Germinal center (tissue), 1 donor: ENCODE measurements around the gene MFSD6.

Experiments used
- DNase-seq: peaks from one replicate; pipeline ENCODE4 v3.0.0; 2012; ENCODE audit warnings: mixed read lengths, low spot score

MFSD6 gene

GRCh38 chr2:190532581-190532980 is 124.4 kb downstream of the MFSD6 start:
- DNase-seq, result no peak

DNA sequence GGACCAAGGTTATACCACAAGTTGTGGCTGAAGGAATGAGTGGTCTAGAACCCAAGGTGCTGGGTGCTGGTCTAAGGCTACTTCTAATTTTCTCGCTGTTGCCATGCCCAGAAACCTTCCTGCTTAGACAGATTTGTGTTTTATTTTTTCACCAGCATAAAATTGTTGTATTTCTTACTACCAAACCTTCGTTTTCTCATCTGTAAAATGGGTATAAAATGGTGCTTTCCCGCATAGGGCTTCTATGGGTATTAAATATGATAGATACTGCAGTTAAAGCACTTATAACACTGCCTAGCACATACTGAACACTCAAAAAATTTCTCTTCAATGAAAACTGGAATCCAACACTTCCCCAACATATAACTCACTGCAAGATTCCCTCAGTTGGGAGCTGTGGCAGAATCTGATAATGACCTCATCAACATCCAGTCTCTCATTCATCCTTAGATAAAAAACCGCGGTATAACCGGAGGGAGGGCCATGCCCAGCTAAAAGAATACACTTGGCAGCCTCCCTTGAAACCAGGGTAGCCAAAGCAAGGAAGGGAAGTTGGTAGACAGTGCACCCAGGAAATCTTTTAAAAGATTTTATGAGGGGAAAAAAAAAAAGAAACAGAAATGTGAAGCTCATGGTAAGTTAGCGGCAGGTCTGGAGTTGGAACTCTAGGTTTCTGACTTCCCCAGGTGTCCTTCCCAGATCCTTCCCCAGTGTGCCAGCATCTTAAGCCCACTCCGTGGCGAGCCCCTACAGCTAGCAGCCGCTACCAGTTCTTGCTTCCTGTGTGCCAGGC is 125.2 kb downstream of the MFSD6 start:
- no peak for DNase-seq

DNA sequence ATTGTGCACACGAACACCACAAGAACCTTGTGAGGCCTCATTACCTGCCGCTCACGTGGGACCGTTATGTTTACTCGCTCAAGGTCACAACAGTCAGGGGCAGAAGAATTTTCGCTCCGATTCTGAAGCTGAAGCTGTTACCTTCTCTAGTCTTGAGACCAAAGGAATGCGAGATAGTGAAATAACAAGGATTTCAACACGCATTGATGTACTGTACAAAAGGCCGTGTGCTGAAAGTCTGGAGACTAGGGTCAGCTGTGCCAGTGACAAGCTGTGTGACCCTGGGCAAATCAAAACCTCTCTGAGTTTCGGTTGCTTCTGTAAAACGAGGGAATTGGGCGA is 125.8 kb downstream of the MFSD6 start:
- DNase-seq, result peak; percentile 55

DNA sequence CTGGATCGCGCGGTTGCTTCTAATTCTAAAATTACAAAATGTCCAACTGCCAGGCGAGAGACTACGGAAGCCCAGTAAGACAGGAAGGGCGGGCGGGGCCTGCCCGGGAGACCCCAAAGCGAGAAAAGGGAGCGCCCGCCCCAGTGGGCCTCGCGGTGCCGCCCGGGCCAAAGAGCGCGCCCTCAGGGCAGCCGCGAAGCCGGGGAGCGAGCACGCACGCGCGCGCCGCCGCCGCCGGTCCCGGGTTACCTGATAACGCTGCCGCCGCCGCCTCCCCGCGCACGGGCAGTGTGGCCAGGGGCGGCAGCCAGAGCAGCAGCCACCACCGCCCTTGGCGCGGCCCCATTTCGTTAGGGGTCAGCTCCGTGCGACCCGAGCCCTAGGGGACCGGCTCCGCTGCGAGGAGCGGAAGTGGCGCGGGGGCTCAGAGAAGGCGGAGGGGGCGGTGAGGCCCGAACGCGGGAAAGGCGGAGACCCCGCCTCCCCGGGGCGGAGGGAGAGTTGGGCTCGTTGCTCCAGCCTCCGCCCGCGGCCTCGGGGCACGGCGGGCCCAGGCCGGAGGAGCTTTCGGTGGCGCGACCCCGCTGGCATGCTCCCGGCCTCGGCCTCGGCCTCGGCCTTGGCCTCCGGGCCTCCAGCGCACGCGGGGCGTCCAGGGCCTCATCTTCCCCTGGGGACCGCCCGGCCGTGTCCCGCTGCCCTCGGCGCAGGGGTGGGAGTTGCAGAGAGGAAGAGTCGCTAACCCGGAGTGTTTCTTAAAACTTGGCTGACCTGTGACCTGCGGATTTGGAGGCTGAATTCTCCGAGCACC is 126.4 kb downstream of the MFSD6 start, which contains the start of gene NEMP2:
TSS of gene NEMP2 (minus strand) at position 413 of the 811 bp plus-strand sequence. CDS start at position 346, 67 bp downstream.
- peak; percentile 76 for DNase-seq

DNA sequence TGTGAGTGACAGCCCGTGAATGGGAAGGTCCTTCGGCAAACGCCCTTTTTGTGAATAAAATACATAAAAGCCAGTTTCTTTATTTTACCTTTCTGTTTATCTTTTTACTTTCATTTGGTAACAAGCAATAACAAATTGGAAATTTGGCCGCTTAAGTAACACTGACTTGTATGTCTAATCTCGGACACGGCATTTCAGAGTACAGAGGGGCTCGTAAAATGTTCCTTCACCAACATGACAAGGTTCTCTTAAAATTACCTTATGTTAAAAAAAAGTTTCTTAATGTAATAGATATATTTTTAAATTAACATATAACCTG is 126.9 kb downstream of the MFSD6 start:
- DNase-seq, result no peak

GRCh38 chr2:190535586-190535985 is 127.4 kb downstream of the MFSD6 start:
- DNase-seq, result no peak

- DNase-seq, result no peak
Measured at GRCh38 chr2:190537765-190538164, 129.6 kb downstream of the MFSD6 start.

- no peak for DNase-seq
Measured at GRCh38 chr2:190538201-190538600, 130.0 kb downstream of the MFSD6 start.

GRCh38 chr2:190540048-190540447 is 131.9 kb downstream of the MFSD6 start:
- DNase-seq, result no peak

DNA sequence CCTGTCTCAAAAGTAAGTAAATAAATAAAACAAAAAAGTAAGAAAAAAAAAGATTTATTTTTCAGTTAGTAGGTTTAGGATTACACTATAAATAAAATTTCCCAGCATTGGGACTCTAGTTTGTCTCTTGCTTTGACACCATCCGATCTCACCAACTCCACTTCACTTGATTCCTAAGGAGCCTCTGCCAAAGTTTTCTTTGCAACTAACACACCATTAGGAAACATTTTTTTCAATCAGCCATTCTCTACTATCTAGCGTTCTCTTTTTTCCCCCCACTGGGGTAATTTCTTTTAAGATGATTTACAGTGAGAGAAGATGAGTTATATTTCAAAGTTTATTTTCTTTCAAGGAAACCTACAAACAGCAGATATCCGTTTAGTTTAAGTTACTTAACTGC is 136.9 kb downstream of the MFSD6 start:
- DNase-seq, result no peak

GRCh38 chr2:190545555-190546385 is 137.6 kb downstream of the MFSD6 start:
- no peak for DNase-seq

DNA sequence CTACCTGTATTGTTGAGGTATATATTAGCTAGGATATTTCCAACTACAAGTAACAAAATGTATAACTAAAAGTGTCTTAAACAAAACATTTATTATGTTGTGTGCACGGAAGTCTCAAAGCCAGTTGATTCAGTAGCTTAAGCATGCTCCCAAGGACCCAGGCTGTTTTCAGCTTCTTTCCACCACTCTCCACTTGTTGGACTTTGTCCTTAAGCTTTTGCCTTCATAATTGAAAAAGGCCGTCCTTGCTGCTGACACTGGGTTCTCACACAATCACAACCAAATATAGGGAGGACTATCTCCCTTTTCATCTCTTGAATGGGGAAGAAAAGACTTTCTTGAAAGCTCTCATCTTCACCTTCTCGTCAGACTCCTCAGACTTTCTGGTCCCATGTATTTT is 138.6 kb downstream of the MFSD6 start:
- no peak for DNase-seq

- DNase-seq, result no peak
Measured at GRCh38 chr2:190547886-190548285, 139.7 kb downstream of the MFSD6 start.

DNA sequence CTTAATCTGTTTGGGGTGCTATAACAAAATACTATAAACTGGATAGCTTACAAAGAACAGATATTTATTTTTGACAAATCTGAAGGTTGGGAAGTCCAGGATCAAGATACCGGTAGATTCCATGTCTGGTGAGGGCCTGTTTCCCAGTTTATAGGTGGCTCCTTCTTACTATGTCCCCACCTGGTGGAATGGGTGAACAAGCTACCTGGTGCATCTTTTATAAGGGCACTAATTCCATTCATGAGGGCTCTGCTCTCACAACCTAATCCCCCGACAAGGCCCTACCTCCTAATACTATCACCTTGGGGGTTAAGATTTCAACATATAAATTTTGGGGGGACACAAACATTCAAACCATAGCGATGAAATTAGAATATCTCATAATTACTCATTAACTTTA is 142.0 kb downstream of the MFSD6 start:
- DNase-seq, result no peak
